GM12878 (cell line): Measurements from ENCODE around the gene TEKT1.

ENCODE experiments used
- CHD2 ChIP-seq: IDR thresholded peaks from 2 replicates; pipeline ENCODE4 v1.6.1; 2011; ENCODE audit warnings: low read depth, low read length, improper control_type of control experiment, borderline replicate concordance
- CTCF ChIP-seq, 3 experiments: IDR thresholded peaks in 2 of 3; conservative IDR thresholded peaks in 1 of 3; 2 replicates each; pipeline ENCODE4 v1.5.1; 2011; ENCODE audit warnings: low read depth in 3 of 3, low read length in 3 of 3, mild to moderate bottlenecking in 3 of 3, control low read depth in 2 of 3, moderate library complexity in 2 of 3, inconsistent platforms in 1 of 3, mixed read lengths in 1 of 3; ENCODE audit not compliant: control insufficient read depth in 2 of 3, insufficient read depth in 1 of 3; ENCODE audit errors: extremely low read depth in 1 of 3
- POLR2A ChIP-seq: IDR thresholded peaks from 2 replicates; pipeline ENCODE4 v1.6.1; 2011; ENCODE audit warnings: low read depth, mild to moderate bottlenecking, low read length
- POLR2AphosphoS5 ChIP-seq: IDR thresholded peaks from 2 replicates; pipeline ENCODE4 v1.6.1; 2011; ENCODE audit warnings: mild to moderate bottlenecking, low read length, inconsistent platforms
- SIX5 ChIP-seq: IDR thresholded peaks from 2 replicates; pipeline ENCODE4 v1.6.1; 2011; ENCODE audit warnings: mild to moderate bottlenecking, low read depth, low read length, moderate library complexity; ENCODE audit not compliant: severe bottlenecking
- SMAD1 ChIP-seq: fragments of 450-650 bp; IDR thresholded peaks from 2 replicates; pipeline ENCODE4 v1.6.1; 2018; ENCODE audit warnings: mild to moderate bottlenecking, low read depth; ENCODE audit not compliant: partially characterized antibody
- SMAD5 ChIP-seq: IDR thresholded peaks from 2 replicates; pipeline ENCODE4 v1.6.1; 2016; ENCODE audit warnings: antibody characterized with exemption, low read depth
- USF2 ChIP-seq: IDR thresholded peaks from 2 replicates; pipeline ENCODE4 v1.6.1; 2011; ENCODE audit warnings: low read depth, low read length, improper control_type of control experiment, borderline replicate concordance

GRCh38 chr17:6786618-6787017, 44.9 kb downstream of the TEKT1 start:
- TF ChIP-seq POLR2A (no peak), CTCF (IDR thresholded peaks at IDR 0.05 in 2 of 3, conservative IDR thresholded peaks at IDR 0.05 in 1 of 3; ENCODE audit: control insufficient read depth in 2 of 3, extremely low read depth in 1 of 3, insufficient read depth in 1 of 3, low read depth in 3 of 3, low read length in 3 of 3) (no peak), SIX5 (no peak), SMAD5 (no peak), SMAD1 (no peak), POLR2AphosphoS5 (no peak), USF2 (no peak), CHD2 (no peak)
